Ectodermal cell (in vitro differentiated cells): ENCODE results near the gene TRMT61B.
A peak's percentile ranks its signal among the peaks of the same experiment; 100 is the strongest.

ENCODE experiments used
- H3K27ac ChIP-seq: 2 replicates; pipeline ENCODE4 v1.7.0; 2013; ENCODE audit warnings: mild to moderate bottlenecking, low read depth, low read length; ENCODE audit not compliant: insufficient read depth, poor library complexity, severe bottlenecking
- H3K27me3 ChIP-seq: 2 replicates; pipeline ENCODE4 v1.7.0; 2013; ENCODE audit warnings: mild to moderate bottlenecking, low read length; ENCODE audit not compliant: insufficient read depth, control insufficient read depth, poor library complexity, severe bottlenecking
- H3K36me3 ChIP-seq: one replicate; pipeline ENCODE4 v1.7.0; 2013; ENCODE audit warnings: low read length; ENCODE audit not compliant: control insufficient read depth, insufficient read depth
- H3K4me1 ChIP-seq: one replicate; pipeline ENCODE4 v1.7.0; 2013; ENCODE audit warnings: low read length; ENCODE audit not compliant: control insufficient read depth, insufficient read depth
- H3K4me3 ChIP-seq: 2 replicates; pipeline ENCODE4 v1.7.0; 2013; ENCODE audit warnings: low read depth, low read length, control low read depth; ENCODE audit not compliant: insufficient read depth
- H3K9me3 ChIP-seq: 2 replicates; pipeline ENCODE4 v1.7.0; 2013; ENCODE audit warnings: mild to moderate bottlenecking, low read length, moderate library complexity; ENCODE audit not compliant: control insufficient read depth
- WGBS, 2 experiments: methylation state at CpG; one replicate each; pipeline ENCODE4 v1.1.7; 2013; ENCODE audit warnings: missing lambda C conversion rate in 2 of 2; 5-methylcytosine and 5-hydroxymethylcytosine counted together

The TRMT61B gene

DNA sequence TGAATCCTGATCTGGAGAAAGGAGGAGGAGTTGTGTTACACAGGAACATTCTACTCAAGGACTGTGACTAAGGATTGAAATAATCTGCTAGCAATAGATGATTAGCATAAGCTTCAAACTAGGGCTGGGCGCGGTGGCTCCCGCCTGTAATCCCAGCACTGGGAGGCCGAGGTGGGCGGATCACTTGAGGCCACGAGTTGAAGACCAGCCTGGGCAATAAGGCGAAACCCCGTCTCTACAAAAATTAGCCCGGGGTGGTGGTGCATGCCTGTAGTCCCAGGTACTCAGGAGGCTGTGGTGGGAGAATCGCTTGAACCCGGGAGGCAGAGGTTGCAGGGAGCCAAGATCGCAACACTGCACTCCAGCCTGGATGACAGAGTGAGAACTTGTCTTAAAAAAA lies 1.5 kb downstream of the TRMT61B start:
- peaks cover 3% of the 10 kb centered on the region for H3K36me3 ChIP-seq
- H3K4me3 ChIP-seq = peak overlapping the region; percentile 99
- no peak overlapping the region for H3K27ac ChIP-seq
- peaks cover 4% of the 10 kb centered on the region for H3K4me1 ChIP-seq
- H3K27me3 ChIP-seq = peaks cover 13% of the 10 kb centered on the region
- no peaks in the 10 kb centered on the region for H3K9me3 ChIP-seq
- WGBS, 2 experiments = 79% methylated on average over 12 of the region's 12 CpGs

DNA sequence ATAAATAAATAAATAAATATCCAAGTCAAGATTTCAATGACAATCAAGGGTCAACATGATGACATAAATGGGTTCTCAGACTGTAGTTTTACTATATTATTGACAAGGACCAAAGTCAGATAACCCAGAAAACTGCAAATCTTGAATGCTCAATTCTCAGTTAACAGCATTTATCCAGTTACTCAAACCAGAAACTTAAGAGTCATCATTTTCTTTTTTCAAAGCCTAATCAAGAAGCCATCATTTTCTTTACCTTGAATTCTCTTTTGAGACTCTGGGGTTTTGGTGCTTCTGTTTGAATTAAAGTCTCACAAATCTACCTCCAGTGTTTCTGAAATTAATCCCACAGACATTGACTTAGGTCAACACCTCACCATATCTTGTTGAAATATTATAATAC lies 14.1 kb downstream of the TRMT61B start:
- Histone ChIP-seq H3K9me3 (no peaks in the 10 kb centered on the region), H3K27ac (no peak overlapping the region), H3K27me3 (no peaks in the 10 kb centered on the region), H3K36me3 (peaks cover 4% of the 10 kb centered on the region), H3K4me1 (no peaks in the 10 kb centered on the region), H3K4me3 (no peak overlapping the region)

DNA sequence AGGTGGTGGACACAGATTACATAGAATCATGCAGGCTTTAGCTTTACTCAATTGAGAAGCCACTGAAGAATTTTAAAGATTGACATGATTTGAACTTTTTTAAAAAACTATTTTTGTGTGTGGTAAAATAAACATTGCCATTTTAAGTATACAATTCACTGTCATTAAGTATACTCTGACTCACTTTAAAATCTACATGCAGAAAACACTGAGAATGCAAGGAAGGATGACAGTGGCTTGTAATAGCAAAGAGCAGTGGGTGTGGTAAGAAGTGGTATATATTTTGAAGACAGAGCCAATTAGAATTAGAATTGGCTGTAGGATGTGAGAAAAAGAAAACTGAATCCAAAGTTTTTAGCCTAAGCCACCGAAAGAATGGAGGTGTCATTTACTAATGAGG lies 14.9 kb downstream of the TRMT61B start:
- WGBS, 2 experiments = 93 to 98% methylated on average over 1 of the region's 1 CpG
- Histone ChIP-seq H3K4me3 (no peak overlapping the region), H3K27me3 (no peaks in the 10 kb centered on the region)

DNA sequence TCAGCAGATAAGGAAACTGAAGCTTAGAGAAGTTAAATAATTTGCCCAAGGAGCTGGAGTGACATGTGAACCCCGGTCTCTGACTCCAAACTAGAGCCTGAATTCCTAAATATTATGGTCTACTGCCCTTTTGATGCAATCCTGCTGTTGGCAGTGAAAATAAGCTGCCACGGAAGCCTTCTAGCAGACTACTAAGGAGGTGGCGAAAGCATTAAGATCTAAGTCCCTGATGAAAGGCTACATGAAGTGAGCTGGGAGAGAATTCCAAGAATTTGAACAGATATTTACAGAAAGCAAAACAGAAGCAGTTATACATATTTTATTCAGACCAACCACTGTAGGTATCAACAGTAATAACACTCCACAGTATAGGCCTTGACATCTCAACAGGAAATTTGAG lies 28.1 kb downstream of the TRMT61B start:
- no peak overlapping the region for H3K4me3 ChIP-seq
- no peak overlapping the region for H3K27ac ChIP-seq
- H3K4me1 ChIP-seq = no peaks in the 10 kb centered on the region
- WGBS, 2 experiments = 60 to 63% methylated on average over 3 of the region's 3 CpGs
- no peaks in the 10 kb centered on the region for H3K36me3 ChIP-seq
- H3K27me3 ChIP-seq = no peaks in the 10 kb centered on the region
- H3K9me3 ChIP-seq = no peaks in the 10 kb centered on the region

More for the DNA sequence above, 14.9 kb downstream of the TRMT61B start:
- Histone ChIP-seq H3K9me3 (no peaks in the 10 kb centered on the region), H3K36me3 (no peaks in the 10 kb centered on the region), H3K27ac (no peak overlapping the region), H3K4me1 (no peaks in the 10 kb centered on the region)

DNA sequence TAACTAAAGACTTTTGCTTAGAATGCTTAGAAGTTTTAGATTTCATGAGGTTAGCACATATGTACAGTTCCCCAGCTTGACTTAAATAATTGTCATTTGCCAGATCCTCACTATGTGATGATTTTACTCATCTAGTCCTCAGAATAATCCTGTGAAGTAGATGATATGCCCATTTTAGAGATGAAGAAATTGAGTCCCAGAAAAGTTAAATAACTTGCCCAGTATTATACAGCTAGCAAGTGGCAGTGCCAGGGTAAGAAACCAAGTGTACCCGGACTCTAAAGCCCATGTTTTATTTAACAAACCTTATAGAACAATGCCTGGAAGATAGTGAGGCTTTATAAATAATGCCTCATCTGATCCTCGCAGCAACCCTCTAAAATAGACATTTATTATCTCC lies 31.1 kb downstream of the TRMT61B start:
- Histone ChIP-seq H3K27ac (no peak overlapping the region), H3K9me3 (no peaks in the 10 kb centered on the region), H3K4me1 (no peaks in the 10 kb centered on the region), H3K36me3 (no peaks in the 10 kb centered on the region), H3K4me3 (no peak overlapping the region), H3K27me3 (no peaks in the 10 kb centered on the region)
- 88 to 94% methylated on average over 2 of the region's 2 CpGs for WGBS, 2 experiments

DNA sequence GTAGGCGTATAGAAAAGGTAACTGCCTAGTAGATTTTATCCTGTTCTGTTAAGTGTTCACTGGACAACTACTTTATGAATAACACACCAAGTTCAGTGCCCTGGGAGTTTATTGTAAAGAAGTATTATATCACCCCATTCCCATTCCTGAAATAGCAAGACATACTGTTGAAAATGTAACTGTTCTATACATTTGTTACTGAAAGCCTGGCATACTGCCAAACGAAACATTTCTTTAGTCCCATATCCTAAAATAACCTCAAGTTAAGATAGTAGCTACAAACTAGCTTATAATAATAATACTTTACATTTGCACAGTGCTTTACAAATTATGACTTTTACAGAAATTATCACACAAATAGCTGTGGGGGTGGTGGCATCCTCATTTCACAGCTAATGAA lies 34.3 kb downstream of the TRMT61B start:
- H3K36me3 ChIP-seq = no peaks in the 10 kb centered on the region
- H3K4me3 ChIP-seq = no peak overlapping the region
- no peaks in the 10 kb centered on the region for H3K9me3 ChIP-seq
- no peaks in the 10 kb centered on the region for H3K27me3 ChIP-seq
- no peak overlapping the region for H3K27ac ChIP-seq
- WGBS, 2 experiments = 88 to 93% methylated on average over 1 to 2 of the region's 2 CpGs
- no peaks in the 10 kb centered on the region for H3K4me1 ChIP-seq

DNA sequence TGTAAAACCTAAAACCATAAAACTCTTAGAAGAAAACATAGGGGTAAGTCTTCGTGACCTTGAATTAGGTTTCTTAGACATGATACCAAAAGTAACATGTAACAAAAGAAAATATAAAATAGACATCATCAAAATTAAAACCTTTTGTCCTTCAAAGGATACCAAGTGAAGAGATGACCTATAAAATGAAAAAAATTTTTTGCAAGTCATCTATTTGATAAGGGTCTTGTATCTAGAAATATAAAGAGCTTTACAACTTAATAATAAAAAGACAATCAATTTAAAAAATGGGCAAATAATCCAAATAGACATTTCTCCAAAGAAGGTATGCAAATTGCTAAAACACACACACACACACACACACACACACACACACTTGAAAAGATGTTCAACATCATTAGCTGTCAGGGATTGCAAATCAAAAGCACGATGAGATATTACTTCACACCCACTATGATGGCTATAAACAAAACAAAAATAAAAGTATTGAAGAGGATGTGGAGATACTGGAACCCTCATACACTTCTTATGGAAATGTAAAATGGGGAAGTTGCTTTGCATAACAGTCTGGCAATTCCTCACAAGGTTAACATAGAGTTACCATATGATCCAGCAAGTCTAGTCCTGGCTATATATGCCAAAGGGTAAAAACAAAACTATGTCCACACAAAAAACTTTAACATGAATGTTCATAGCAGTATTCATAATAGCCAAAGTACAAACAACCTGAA lies 36.2 kb downstream of the TRMT61B start:
- Histone ChIP-seq H3K4me1 (no peaks in the 10 kb centered on the region), H3K36me3 (no peaks in the 10 kb centered on the region), H3K9me3 (no peaks in the 10 kb centered on the region), H3K27me3 (no peaks in the 10 kb centered on the region), H3K27ac (no peak overlapping the region), H3K4me3 (no peak overlapping the region)
- 100% methylated on average over 1 of the region's 2 CpGs; no CpG with 5 or more reads in 1 of the 2 experiments for WGBS, 2 experiments

DNA sequence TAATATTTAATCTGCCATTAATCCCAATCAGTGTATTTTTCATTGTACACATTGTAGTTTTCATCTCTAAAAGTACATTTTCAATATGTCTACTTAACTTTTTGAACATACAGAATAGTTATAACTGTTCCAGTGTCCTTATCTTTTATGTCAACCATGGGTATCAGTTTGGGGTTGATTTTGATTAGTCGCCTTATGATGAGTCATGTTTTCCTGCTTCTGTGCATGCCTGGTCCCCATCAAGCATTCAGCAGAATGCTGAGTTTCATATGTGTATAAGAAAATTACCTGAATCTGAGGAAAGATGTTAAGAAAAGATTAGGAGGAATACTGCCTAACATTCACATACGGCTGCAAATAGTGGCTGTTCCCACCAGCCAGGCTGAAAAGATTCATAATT lies 41.7 kb downstream of the TRMT61B start:
- no peaks in the 10 kb centered on the region for H3K4me1 ChIP-seq
- no peak overlapping the region for H3K4me3 ChIP-seq
- H3K27ac ChIP-seq = no peak overlapping the region
- H3K9me3 ChIP-seq = no peaks in the 10 kb centered on the region
- no peaks in the 10 kb centered on the region for H3K36me3 ChIP-seq
- H3K27me3 ChIP-seq = no peaks in the 10 kb centered on the region
- 94 to 95% methylated on average over 2 of the region's 2 CpGs for WGBS, 2 experiments

DNA sequence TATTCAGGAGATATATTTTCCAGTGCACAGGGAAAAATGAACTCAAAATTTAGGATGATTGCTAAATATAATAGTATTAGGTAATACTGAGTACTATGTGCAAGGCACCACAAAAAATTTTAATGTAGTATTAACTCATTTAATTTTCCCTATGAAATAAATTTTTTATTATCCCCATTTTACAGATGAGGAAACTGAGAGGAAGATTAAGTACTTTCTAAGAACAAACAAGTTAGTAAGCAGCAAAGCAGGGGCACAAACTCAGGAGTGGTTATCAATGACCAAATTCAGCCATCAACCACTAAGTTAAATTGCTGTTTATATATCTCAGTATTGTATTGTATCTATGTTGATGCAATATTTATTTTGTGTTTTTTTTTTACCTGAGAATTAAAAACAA lies 45.2 kb downstream of the TRMT61B start:
- Histone ChIP-seq H3K4me3 (no peak overlapping the region), H3K27ac (no peak overlapping the region), H3K36me3 (no peaks in the 10 kb centered on the region), H3K9me3 (no peaks in the 10 kb centered on the region), H3K4me1 (no peaks in the 10 kb centered on the region), H3K27me3 (no peaks in the 10 kb centered on the region)

DNA sequence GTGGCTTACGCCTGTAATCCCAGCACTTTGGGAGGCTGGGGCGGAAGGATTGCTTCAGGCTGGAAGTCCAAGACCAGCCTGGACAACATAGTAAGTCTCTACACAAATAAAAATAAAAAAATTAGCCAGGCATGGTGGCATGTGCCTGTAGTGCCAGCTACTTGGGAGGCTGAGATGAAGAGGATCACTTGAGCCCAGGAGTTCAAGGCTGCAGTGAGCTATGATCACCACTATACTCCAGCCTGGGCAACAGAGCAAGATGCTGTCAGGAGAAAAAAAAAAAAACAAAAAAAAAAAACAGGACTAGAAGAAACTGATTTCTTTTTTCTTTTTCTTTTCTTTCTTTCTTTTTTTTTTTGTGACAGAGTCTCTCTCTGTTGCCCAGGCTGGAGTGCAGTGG lies 45.9 kb downstream of the TRMT61B start:
- WGBS, 2 experiments = 89 to 96% methylated on average over 2 of the region's 2 CpGs
- H3K4me3 ChIP-seq = no peak overlapping the region
- H3K27ac ChIP-seq = no peak overlapping the region
- H3K36me3 ChIP-seq = no peaks in the 10 kb centered on the region
- no peaks in the 10 kb centered on the region for H3K27me3 ChIP-seq
- no peaks in the 10 kb centered on the region for H3K4me1 ChIP-seq
- no peaks in the 10 kb centered on the region for H3K9me3 ChIP-seq

DNA sequence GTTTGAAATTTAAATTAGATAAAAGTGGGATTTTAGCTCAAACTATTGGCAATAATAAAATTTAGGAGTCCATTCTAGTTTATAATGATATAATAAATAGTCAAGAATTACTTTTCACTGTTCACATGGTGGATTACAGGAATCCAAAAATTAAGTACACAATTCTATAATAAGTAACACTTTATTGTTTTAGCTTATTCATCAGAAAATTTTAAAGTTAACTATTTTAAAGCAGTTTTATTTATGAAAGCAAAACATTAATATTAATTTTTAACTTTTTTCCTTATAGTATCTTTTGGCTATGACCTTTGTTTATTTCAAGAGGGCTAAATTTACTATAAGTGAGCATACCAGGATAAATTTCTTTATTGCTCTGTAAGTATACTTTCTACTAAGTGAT lies 48.1 kb downstream of the TRMT61B start:
- H3K27me3 ChIP-seq = no peaks in the 10 kb centered on the region
- no peaks in the 10 kb centered on the region for H3K9me3 ChIP-seq
- H3K27ac ChIP-seq = no peak overlapping the region
- H3K4me1 ChIP-seq = no peaks in the 10 kb centered on the region
- no peak overlapping the region for H3K4me3 ChIP-seq
- H3K36me3 ChIP-seq = no peaks in the 10 kb centered on the region
